Tibial artery (tissue), 4 donors: ENCODE data around the gene FBRSL1.

Experiments used
- DNase-seq, 2 donors: peaks; one replicate each; pipeline ENCODE4 v3.0.0-alpha.2; 2019
- H3K27ac ChIP-seq, 2 donors: fragments of 200-600 bp; sonication (generic) in 1 of 2; 1 replicate in 1 of 2; 2 replicates in 1 of 2; pipeline ENCODE4 v1.5.1; 2018 to 2019; ENCODE audit warnings: mild to moderate bottlenecking in 1 of 2
- H3K27me3 ChIP-seq, 2 donors: fragments of 200-600 bp; sonication (generic) in 1 of 2; one replicate each; pipeline versions ENCODE4 v1.5.1 to v1.6.0; 2016 to 2019
- H3K36me3 ChIP-seq, 3 donors: fragments of 200-600 bp; sonication (generic) in 2 of 3; one replicate each; pipeline ENCODE4 v1.5.1; 2016 to 2019; ENCODE audit warnings: mild to moderate bottlenecking in 2 of 3
- H3K4me1 ChIP-seq, 4 donors: fragments of 200-600 bp; sonication (generic) in 2 of 4; 1 replicate in 3 of 4; 2 replicates in 1 of 4; pipeline ENCODE4 v1.5.1; 2016 to 2019
- H3K4me3 ChIP-seq, 2 donors: fragments of 200-600 bp; sonication (generic) in 1 of 2; 1 replicate in 1 of 2; 2 replicates in 1 of 2; pipeline ENCODE4 v1.5.1; 2018 to 2019; ENCODE audit warnings: mild to moderate bottlenecking in 2 of 2
- H3K9me3 ChIP-seq, 3 donors: fragments of 200-600 bp; sonication (generic) in 1 of 3; one replicate each; pipeline ENCODE4 v1.5.1; 2016 to 2019
- intact Hi-C: fragments of 100-400 bp; cut with DNase I; formaldehyde crosslinking; loops from one replicate; pipeline ENCODE4 v1.15.0; 2023; ENCODE audit warnings: low total_unique reads
- TF ChIP-seq, protein P1 (sequence below), 2 experiments: fragments of 200-600 bp in 1 of 2; fragments of 450-650 bp in 1 of 2; IDR thresholded peaks; one replicate each; pipeline ENCODE4 v1.5.1; 2017 to 2019; ENCODE audit warnings: antibody characterized with exemption in 2 of 2, mild to moderate bottlenecking in 1 of 2, moderate library complexity in 1 of 2

Gene FBRSL1

GRCh38 chr12:132455565-132455964 lies 34.4 kb upstream of the FBRSL1 start:
- H3K36me3 ChIP-seq, result no peaks in the 10 kb centered on the region
- DNase-seq, result no peak
- peaks cover 0 to 71% of the 10 kb centered on the region in 2 donors for H3K27me3 ChIP-seq
- H3K9me3 ChIP-seq, result no peaks in the 10 kb centered on the region
- TF ChIP-seq, protein P1, sequence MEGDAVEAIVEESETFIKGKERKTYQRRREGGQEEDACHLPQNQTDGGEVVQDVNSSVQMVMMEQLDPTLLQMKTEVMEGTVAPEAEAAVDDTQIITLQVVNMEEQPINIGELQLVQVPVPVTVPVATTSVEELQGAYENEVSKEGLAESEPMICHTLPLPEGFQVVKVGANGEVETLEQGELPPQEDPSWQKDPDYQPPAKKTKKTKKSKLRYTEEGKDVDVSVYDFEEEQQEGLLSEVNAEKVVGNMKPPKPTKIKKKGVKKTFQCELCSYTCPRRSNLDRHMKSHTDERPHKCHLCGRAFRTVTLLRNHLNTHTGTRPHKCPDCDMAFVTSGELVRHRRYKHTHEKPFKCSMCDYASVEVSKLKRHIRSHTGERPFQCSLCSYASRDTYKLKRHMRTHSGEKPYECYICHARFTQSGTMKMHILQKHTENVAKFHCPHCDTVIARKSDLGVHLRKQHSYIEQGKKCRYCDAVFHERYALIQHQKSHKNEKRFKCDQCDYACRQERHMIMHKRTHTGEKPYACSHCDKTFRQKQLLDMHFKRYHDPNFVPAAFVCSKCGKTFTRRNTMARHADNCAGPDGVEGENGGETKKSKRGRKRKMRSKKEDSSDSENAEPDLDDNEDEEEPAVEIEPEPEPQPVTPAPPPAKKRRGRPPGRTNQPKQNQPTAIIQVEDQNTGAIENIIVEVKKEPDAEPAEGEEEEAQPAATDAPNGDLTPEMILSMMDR (IDR thresholded peaks at IDR 0.05), result no peak
- H3K4me3 ChIP-seq, result no peak overlapping the region
- intact Hi-C loops, result no loop called here
- no peak overlapping the region for H3K27ac ChIP-seq
- H3K4me1 ChIP-seq, result no peaks in the 10 kb centered on the region

GRCh38 chr12:132456186-132456943 lies 33.6 kb upstream of the FBRSL1 start:
- H3K4me3 ChIP-seq, result no peak overlapping the region
- H3K36me3 ChIP-seq, result no peaks in the 10 kb centered on the region
- no peaks in the 10 kb centered on the region for H3K9me3 ChIP-seq
- DNase-seq, result no peak
- intact Hi-C loops, result no loop called here
- peaks cover 0 to 68% of the 10 kb centered on the region in 2 donors for H3K27me3 ChIP-seq
- TF ChIP-seq, protein P1 (IDR thresholded peaks at IDR 0.05), result no peak
- H3K27ac ChIP-seq, result no peak overlapping the region
- H3K4me1 ChIP-seq, result no peaks in the 10 kb centered on the region

- intact Hi-C loops, result no loop called here
- no peaks in the 10 kb centered on the region for H3K9me3 ChIP-seq
- H3K27me3 ChIP-seq, result peaks cover 0 to 65% of the 10 kb centered on the region in 2 donors
- no peak overlapping the region for H3K4me3 ChIP-seq
- DNase-seq, result no peak
- H3K27ac ChIP-seq, result no peak overlapping the region
- TF ChIP-seq, protein P1 (IDR thresholded peaks at IDR 0.05), result no peak
- H3K4me1 ChIP-seq, result no peaks in the 10 kb centered on the region
- no peaks in the 10 kb centered on the region for H3K36me3 ChIP-seq
These were observed 32.9 kb upstream of the FBRSL1 start for GRCh38 chr12:132456944-132457495.

DNA sequence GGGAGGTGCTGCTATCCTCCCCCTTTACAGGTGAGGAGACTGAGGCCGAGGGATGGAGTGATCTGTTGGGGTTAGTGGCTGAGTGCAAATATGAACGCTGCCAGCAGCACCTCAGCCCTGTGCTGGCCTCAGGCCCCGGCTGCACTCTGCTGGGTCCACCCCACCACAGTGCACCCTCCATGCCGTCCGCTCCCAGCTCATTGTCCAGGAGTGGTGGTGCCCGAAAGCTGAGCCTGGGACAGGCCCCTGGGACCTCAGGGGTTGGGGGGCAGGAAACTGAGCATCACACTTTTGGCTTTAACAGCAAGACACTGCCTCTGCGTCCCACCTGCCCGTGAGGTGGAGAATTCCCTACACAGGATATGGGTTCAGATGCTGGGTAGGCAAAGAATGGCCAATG lies 31.5 kb upstream of the FBRSL1 start:
- intact Hi-C loops, result no loop called here
- H3K4me3 ChIP-seq, result no peak overlapping the region
- H3K4me1 ChIP-seq, result no peaks in the 10 kb centered on the region
- no peaks in the 10 kb centered on the region for H3K36me3 ChIP-seq
- TF ChIP-seq, protein P1 (IDR thresholded peaks at IDR 0.05), result no peak
- H3K9me3 ChIP-seq, result no peaks in the 10 kb centered on the region
- no peak overlapping the region for H3K27ac ChIP-seq
- DNase-seq, result no peak
- peaks cover 0 to 51% of the 10 kb centered on the region in 2 donors for H3K27me3 ChIP-seq

DNA sequence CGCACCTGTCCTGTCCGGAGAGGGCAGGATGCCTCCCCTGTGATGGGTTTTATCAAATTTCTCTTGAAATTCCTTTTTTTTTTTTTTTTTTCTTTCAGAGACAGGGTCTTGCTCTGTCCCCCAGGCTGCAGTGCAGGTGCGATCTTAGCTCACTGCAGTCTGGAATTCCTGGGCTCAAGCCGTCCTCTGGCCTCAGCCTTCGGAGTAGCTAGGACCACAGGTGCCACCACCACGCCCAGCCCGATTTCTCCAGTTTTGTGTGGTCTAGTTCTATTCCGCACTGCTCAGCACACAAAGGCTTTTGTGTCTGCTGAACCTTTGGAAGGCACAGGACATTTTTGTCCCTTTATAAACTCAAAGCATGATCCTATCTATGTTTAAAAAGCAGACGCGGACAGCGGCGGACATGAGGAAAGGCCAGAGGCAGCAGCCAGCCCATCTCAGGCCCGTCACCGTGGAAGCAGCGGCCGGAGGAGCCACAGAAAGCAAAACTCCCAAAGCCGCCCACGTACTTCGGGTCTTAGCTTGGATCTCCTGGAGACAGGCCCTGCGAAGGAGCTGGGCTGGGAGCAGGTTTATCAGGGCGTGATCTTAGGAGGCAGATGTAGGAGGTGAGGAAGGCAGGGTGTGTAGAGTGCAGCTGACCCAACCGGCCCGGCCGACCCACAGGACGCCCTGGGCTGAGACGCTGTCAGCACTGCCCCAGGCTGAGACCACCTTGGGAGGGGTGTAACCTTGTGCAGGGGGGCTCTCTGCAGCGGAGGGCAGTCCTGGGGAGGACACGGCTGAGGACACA lies 30.9 kb upstream of the FBRSL1 start:
- no peak overlapping the region for H3K4me3 ChIP-seq
- H3K36me3 ChIP-seq, result no peaks in the 10 kb centered on the region
- TF ChIP-seq, protein P1 (IDR thresholded peaks at IDR 0.05), result no peak
- no peaks in the 10 kb centered on the region for H3K4me1 ChIP-seq
- H3K9me3 ChIP-seq, result no peaks in the 10 kb centered on the region
- no peak overlapping the region for H3K27ac ChIP-seq
- peaks cover 0 to 45% of the 10 kb centered on the region in 2 donors for H3K27me3 ChIP-seq
- intact Hi-C loops, result no loop called here
- no peak for DNase-seq
